ENCODE data around the gene ADCYAP1R1.

ADCYAP1R1 gene

DNA sequence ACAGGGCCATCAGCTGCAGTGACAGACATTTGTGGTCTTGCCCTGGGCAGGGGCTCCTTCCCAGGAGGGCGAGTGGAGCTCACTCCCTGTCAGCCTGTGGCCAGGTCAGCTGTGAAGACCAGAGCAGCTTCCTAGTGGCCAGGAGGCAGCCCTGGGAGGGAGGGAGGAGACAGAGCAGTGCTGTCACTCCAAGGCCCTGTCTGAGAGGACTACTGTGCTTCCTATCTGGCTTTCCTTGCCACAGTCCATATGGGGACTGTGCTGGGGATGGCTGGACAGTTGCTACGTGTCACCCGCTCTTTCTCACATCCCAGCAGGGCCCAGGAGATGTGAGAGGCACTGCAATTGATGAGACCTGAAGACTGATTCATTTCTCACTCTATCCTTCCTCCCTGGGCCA lies 15.2 kb upstream of the ADCYAP1R1 start:
- Histone ChIP-seq H3K4ac (ENCODE audit: low read length) (no peak overlapping the region), H2AK5ac (ENCODE audit: low read depth, low read length) (no peak overlapping the region), H3K9me3 (replicated peaks in 1 of 2; ENCODE audit: control insufficient read depth in 2 of 2, insufficient read depth in 1 of 2, low read depth in 1 of 2, low read length in 2 of 2) (no peaks in the 10 kb centered on the region), H2BK15ac (ENCODE audit: low read length) (peak overlapping the region; percentile 71), H3K14ac (ENCODE audit: low read length) (no peak overlapping the region), H3K36me3 (replicated peaks in 1 of 2; ENCODE audit: control insufficient read depth in 2 of 2, insufficient read depth in 2 of 2, low read length in 2 of 2) (no peaks in the 10 kb centered on the region), H3K4me1 (ENCODE audit: control insufficient read depth in 2 of 2, insufficient read depth in 1 of 2, low read depth in 1 of 2, low read length in 2 of 2) (peaks cover 0 to 3% of the 10 kb centered on the region in 2 donors), H3K27me3 (ENCODE audit: control insufficient read depth in 3 of 3, insufficient read depth in 3 of 3, low read depth in 1 of 3, low read length in 3 of 3) (peaks cover 0 to 23% (median 0%) of the 10 kb centered on the region in 3 experiments), H2BK5ac (ENCODE audit: low read length) (peak overlapping the region; percentile 44), H3K4me3 (ENCODE audit: low read length in 2 of 2) (no peak overlapping the region), H3K27ac (replicated peaks; ENCODE audit: low read length) (no peak overlapping the region), H3K79me1 (ENCODE audit: low read depth, low read length) (no peaks in the 10 kb centered on the region), H4K8ac (ENCODE audit: low read depth, low read length) (no peak overlapping the region), H3K4me2 (ENCODE audit: insufficient read depth, low read length, poor library complexity, severe bottlenecking) (no peak overlapping the region), H2BK12ac (ENCODE audit: low read length) (no peak overlapping the region), H3K9ac (ENCODE audit: low read depth, low read length, poor library complexity) (no peak overlapping the region), H4K91ac (ENCODE audit: low read depth, low read length, poor library complexity) (peak overlapping the region; percentile 6), H2AFZ (ENCODE audit: low read length) (no peak overlapping the region), H3K18ac (ENCODE audit: low read length) (peak overlapping the region; percentile 66), H2BK120ac (ENCODE audit: low read depth, low read length) (no peak overlapping the region), H3K23ac (ENCODE audit: low read depth, low read length, poor library complexity) (no peak overlapping the region)
- no peak for DNase-seq (ENCODE audit: low spot score)
- no CpG with 5 or more reads among the region's 3 CpGs for WGBS, 2 donors (ENCODE audit: extremely low coverage in 2 of 2, insufficient read length in 2 of 2, insufficient replicate concordance in 1 of 2)

DNA sequence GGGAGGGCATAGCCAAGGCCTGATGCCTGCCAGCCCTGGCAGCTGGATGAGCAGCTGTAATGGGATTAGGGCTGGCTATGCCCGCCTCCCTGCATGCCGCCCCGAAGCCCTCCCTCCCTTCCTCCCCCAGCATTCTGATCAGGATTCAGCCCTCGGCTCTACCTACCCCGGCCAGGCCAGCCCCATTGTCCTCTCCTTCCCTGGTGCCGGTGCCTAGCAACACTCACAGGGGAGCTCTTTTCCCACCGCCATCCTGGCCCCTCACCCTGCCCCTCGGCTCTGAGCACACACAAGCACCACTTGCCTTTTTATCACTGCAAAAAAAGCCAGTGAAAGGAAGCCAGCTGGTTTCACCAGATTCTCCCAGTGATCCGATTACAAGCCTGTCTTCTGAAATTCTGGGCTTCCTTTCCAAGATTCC lies 9.0 kb upstream of the ADCYAP1R1 start:
- Histone ChIP-seq H3K27me3 (ENCODE audit: control insufficient read depth in 3 of 3, insufficient read depth in 3 of 3, low read depth in 1 of 3, low read length in 3 of 3) (peaks cover 0 to 25% (median 0%) of the 10 kb centered on the region in 3 experiments), H2AK5ac (ENCODE audit: low read depth, low read length) (no peak overlapping the region)

GRCh38 chr7:31044529-31044928 lies 7.6 kb upstream of the ADCYAP1R1 start:
- H3K27me3 ChIP-seq (ENCODE audit: control insufficient read depth in 3 of 3, insufficient read depth in 3 of 3, low read depth in 1 of 3, low read length in 3 of 3): peaks cover 0 to 22% (median 2%) of the 10 kb centered on the region in 3 experiments
- H3K4ac ChIP-seq (ENCODE audit: low read length): no peak overlapping the region
- no peak overlapping the region for H3K4me3 ChIP-seq (ENCODE audit: low read length in 2 of 2)
- no peaks in the 10 kb centered on the region for H3K79me1 ChIP-seq (ENCODE audit: low read depth, low read length)
- H3K23ac ChIP-seq (ENCODE audit: low read depth, low read length, poor library complexity): no peak overlapping the region
- no peak overlapping the region for H4K8ac ChIP-seq (ENCODE audit: low read depth, low read length)
- no peak overlapping the region for H3K4me2 ChIP-seq (ENCODE audit: insufficient read depth, low read length, poor library complexity, severe bottlenecking)
- no CpG with 5 or more reads among the region's 5 CpGs for WGBS, 2 donors (ENCODE audit: extremely low coverage in 2 of 2, insufficient read length in 2 of 2, insufficient replicate concordance in 1 of 2)
- H2BK120ac ChIP-seq (ENCODE audit: low read depth, low read length): no peak overlapping the region
- H3K9ac ChIP-seq (ENCODE audit: low read depth, low read length, poor library complexity): no peak overlapping the region
- H2AK5ac ChIP-seq (ENCODE audit: low read depth, low read length): no peak overlapping the region
- H2AFZ ChIP-seq (ENCODE audit: low read length): no peak overlapping the region
- DNase-seq (ENCODE audit: low spot score): no peak
- H3K18ac ChIP-seq (ENCODE audit: low read length): peak overlapping the region; percentile 54
- no peak overlapping the region for H4K91ac ChIP-seq (ENCODE audit: low read depth, low read length, poor library complexity)
- H2BK12ac ChIP-seq (ENCODE audit: low read length): no peak overlapping the region
- H3K14ac ChIP-seq (ENCODE audit: low read length): no peak overlapping the region
- peaks cover 0 to 4% of the 10 kb centered on the region in 2 donors for H3K9me3 ChIP-seq (replicated peaks in 1 of 2; ENCODE audit: control insufficient read depth in 2 of 2, insufficient read depth in 1 of 2, low read depth in 1 of 2, low read length in 2 of 2)
- H2BK5ac ChIP-seq (ENCODE audit: low read length): no peak overlapping the region
- H3K4me1 ChIP-seq (ENCODE audit: control insufficient read depth in 2 of 2, insufficient read depth in 1 of 2, low read depth in 1 of 2, low read length in 2 of 2): peaks cover 11 to 34% of the 10 kb centered on the region in 2 donors
- H3K36me3 ChIP-seq (replicated peaks in 1 of 2; ENCODE audit: control insufficient read depth in 2 of 2, insufficient read depth in 2 of 2, low read length in 2 of 2): no peaks in the 10 kb centered on the region
- no peak overlapping the region for H3K27ac ChIP-seq (replicated peaks; ENCODE audit: low read length)
- H2BK15ac ChIP-seq (ENCODE audit: low read length): no peak overlapping the region

More for the DNA sequence above, 9.0 kb upstream of the ADCYAP1R1 start:
- Histone ChIP-seq H3K4me1 (ENCODE audit: control insufficient read depth in 2 of 2, insufficient read depth in 1 of 2, low read depth in 1 of 2, low read length in 2 of 2) (peaks cover 11 to 34% of the 10 kb centered on the region in 2 donors), H3K36me3 (replicated peaks in 1 of 2; ENCODE audit: control insufficient read depth in 2 of 2, insufficient read depth in 2 of 2, low read length in 2 of 2) (no peaks in the 10 kb centered on the region), H3K9me3 (replicated peaks in 1 of 2; ENCODE audit: control insufficient read depth in 2 of 2, insufficient read depth in 1 of 2, low read depth in 1 of 2, low read length in 2 of 2) (peaks cover 0 to 4% of the 10 kb centered on the region in 2 donors), H2BK5ac (ENCODE audit: low read length) (no peak overlapping the region), H4K91ac (ENCODE audit: low read depth, low read length, poor library complexity) (no peak overlapping the region), H3K14ac (ENCODE audit: low read length) (no peak overlapping the region), H3K27ac (replicated peaks; ENCODE audit: low read length) (peak overlapping the region; percentile 88), H3K9ac (ENCODE audit: low read depth, low read length, poor library complexity) (no peak overlapping the region), H2AFZ (ENCODE audit: low read length) (peak overlapping the region; percentile 27), H3K4me2 (ENCODE audit: insufficient read depth, low read length, poor library complexity, severe bottlenecking) (peak overlapping the region; percentile 28), H3K23ac (ENCODE audit: low read depth, low read length, poor library complexity) (no peak overlapping the region), H4K8ac (ENCODE audit: low read depth, low read length) (no peak overlapping the region), H2BK120ac (ENCODE audit: low read depth, low read length) (no peak overlapping the region), H2BK12ac (ENCODE audit: low read length) (no peak overlapping the region), H3K4ac (ENCODE audit: low read length) (no peak overlapping the region), H3K18ac (ENCODE audit: low read length) (no peak overlapping the region), H2BK15ac (ENCODE audit: low read length) (no peak overlapping the region), H3K4me3 (ENCODE audit: low read length in 2 of 2) (no peak overlapping the region), H3K79me1 (ENCODE audit: low read depth, low read length) (no peaks in the 10 kb centered on the region)
- DNase-seq (ENCODE audit: low spot score): peak; percentile 89
- WGBS, 2 donors (ENCODE audit: extremely low coverage in 2 of 2, insufficient read length in 2 of 2, insufficient replicate concordance in 1 of 2): no CpG with 5 or more reads among the region's 9 CpGs

GRCh38 chr7:31046723-31047122 lies 5.4 kb upstream of the ADCYAP1R1 start:
- H3K36me3 ChIP-seq (replicated peaks in 1 of 2; ENCODE audit: control insufficient read depth in 2 of 2, insufficient read depth in 2 of 2, low read length in 2 of 2): no peaks in the 10 kb centered on the region
- H3K9me3 ChIP-seq (replicated peaks in 1 of 2; ENCODE audit: control insufficient read depth in 2 of 2, insufficient read depth in 1 of 2, low read depth in 1 of 2, low read length in 2 of 2): peaks cover 0 to 4% of the 10 kb centered on the region in 2 donors
- H4K8ac ChIP-seq (ENCODE audit: low read depth, low read length): no peak overlapping the region
- no peak overlapping the region for H3K9ac ChIP-seq (ENCODE audit: low read depth, low read length, poor library complexity)
- no peak overlapping the region for H2AFZ ChIP-seq (ENCODE audit: low read length)
- H3K14ac ChIP-seq (ENCODE audit: low read length): no peak overlapping the region
- no peak for DNase-seq (ENCODE audit: low spot score)
- no peak overlapping the region for H4K91ac ChIP-seq (ENCODE audit: low read depth, low read length, poor library complexity)
- peak overlapping the region; percentile 17 for H3K18ac ChIP-seq (ENCODE audit: low read length)
- WGBS, 2 donors (ENCODE audit: extremely low coverage in 2 of 2, insufficient read length in 2 of 2, insufficient replicate concordance in 1 of 2): no CpG with 5 or more reads among the region's 5 CpGs
- H2AK5ac ChIP-seq (ENCODE audit: low read depth, low read length): no peak overlapping the region
- no peak overlapping the region for H2BK15ac ChIP-seq (ENCODE audit: low read length)
- H3K79me1 ChIP-seq (ENCODE audit: low read depth, low read length): no peaks in the 10 kb centered on the region
- H2BK120ac ChIP-seq (ENCODE audit: low read depth, low read length): no peak overlapping the region
- H2BK5ac ChIP-seq (ENCODE audit: low read length): no peak overlapping the region
- H3K4ac ChIP-seq (ENCODE audit: low read length): no peak overlapping the region
- H3K27ac ChIP-seq (replicated peaks; ENCODE audit: low read length): no peak overlapping the region
- H3K4me3 ChIP-seq (ENCODE audit: low read length in 2 of 2): no peak overlapping the region
- H3K23ac ChIP-seq (ENCODE audit: low read depth, low read length, poor library complexity): no peak overlapping the region
- H3K27me3 ChIP-seq (ENCODE audit: control insufficient read depth in 3 of 3, insufficient read depth in 3 of 3, low read depth in 1 of 3, low read length in 3 of 3): peaks cover 0 to 24% (median 21%) of the 10 kb centered on the region in 3 experiments
- H2BK12ac ChIP-seq (ENCODE audit: low read length): no peak overlapping the region
- H3K4me1 ChIP-seq (ENCODE audit: control insufficient read depth in 2 of 2, insufficient read depth in 1 of 2, low read depth in 1 of 2, low read length in 2 of 2): peaks cover 11 to 33% of the 10 kb centered on the region in 2 donors
- no peak overlapping the region for H3K4me2 ChIP-seq (ENCODE audit: insufficient read depth, low read length, poor library complexity, severe bottlenecking)

All from neuronal stem cell (in vitro differentiated cells).